Measurements from ENCODE around the gene MAGOH.

DNA sequence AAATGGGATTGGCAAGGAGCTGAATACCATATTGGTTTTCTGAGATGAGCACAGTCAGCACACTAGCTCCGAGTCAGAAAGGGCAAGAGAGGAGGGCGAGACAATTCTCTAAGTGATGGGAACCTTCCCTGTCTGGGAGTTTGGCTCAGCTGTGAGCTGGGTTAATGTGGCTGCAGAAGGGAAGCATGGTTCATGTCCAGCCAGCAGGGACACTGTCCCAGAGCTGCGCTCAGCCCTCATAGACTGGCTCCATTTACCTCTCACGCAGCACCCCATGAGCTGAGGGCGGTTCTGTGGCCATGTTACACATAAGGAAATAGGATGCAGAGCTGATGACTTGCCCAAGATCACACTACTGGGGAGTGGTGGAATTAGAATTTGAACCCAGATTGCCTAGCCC lies 57.4 kb downstream of the MAGOH start:
- TF ChIP-seq, protein P1, sequence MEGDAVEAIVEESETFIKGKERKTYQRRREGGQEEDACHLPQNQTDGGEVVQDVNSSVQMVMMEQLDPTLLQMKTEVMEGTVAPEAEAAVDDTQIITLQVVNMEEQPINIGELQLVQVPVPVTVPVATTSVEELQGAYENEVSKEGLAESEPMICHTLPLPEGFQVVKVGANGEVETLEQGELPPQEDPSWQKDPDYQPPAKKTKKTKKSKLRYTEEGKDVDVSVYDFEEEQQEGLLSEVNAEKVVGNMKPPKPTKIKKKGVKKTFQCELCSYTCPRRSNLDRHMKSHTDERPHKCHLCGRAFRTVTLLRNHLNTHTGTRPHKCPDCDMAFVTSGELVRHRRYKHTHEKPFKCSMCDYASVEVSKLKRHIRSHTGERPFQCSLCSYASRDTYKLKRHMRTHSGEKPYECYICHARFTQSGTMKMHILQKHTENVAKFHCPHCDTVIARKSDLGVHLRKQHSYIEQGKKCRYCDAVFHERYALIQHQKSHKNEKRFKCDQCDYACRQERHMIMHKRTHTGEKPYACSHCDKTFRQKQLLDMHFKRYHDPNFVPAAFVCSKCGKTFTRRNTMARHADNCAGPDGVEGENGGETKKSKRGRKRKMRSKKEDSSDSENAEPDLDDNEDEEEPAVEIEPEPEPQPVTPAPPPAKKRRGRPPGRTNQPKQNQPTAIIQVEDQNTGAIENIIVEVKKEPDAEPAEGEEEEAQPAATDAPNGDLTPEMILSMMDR (IDR thresholded peaks at IDR 0.05), result no peak
- TF ChIP-seq POLR2A (IDR thresholded peaks at IDR 0.05), result no peak
